Measurements from ENCODE around the gene KCNAB1. TPM values are rescaled to one million over a fixed set of nuclear protein-coding genes. Genes with fewer than 3 reads are reported as not detected.

The KCNAB1 gene
- total RNA-seq, 1 experiment from 2014 or later = not detected

- peak; percentile 80 for DNase-seq
- H3K9me3 ChIP-seq (ENCODE audit: low read length) = no peaks in the 10 kb centered on the region
- no peaks in the 10 kb centered on the region for H3K27me3 ChIP-seq (ENCODE audit: low read length)
- peak; percentile 80 for ATAC-seq
- H4K20me1 ChIP-seq (ENCODE audit: low read length) = no peaks in the 10 kb centered on the region
- TF ChIP-seq CTCF (conservative IDR thresholded peaks at IDR 0.05; ENCODE audit: low read depth, low read length) = peak; percentile 88
- no peak for TF ChIP-seq EZH2 (IDR thresholded peaks at IDR 0.05; ENCODE audit: low read length, unreplicated experiment)
- TF ChIP-seq EZH2phosphoT487 (IDR thresholded peaks at IDR 0.05; ENCODE audit: borderline replicate concordance, low read length) = no peak
- H3F3A ChIP-seq (ENCODE audit: low read length, unreplicated experiment) = no peaks in the 10 kb centered on the region
- no peak overlapping the region for H3K9ac ChIP-seq (ENCODE audit: low read length)
- POLR2A ChIA-PET (ENCODE audit: unreplicated experiment) = no interaction called here
- H3K79me2 ChIP-seq (ENCODE audit: low read length) = no peaks in the 10 kb centered on the region
- no peaks in the 10 kb centered on the region for H3K9me2 ChIP-seq (replicated peaks; ENCODE audit: low read length)
- intact Hi-C loops (cut with micrococcal nuclease) = loop anchor here (1.0 to 5.0 kb wide), 4 partner anchors 157 to 985 kb away; no protein-coding TSS in a partner anchor
- no TSS peak for BruUV-seq (replicated peaks)
- CTCF ChIA-PET = interaction anchor here (0.6 to 1.2 kb wide), 5 partner anchors 22 to 358 kb away, joined by 3 to 5 read pairs (median 4); no protein-coding TSS in a partner anchor
- H3K4me3 ChIP-seq (ENCODE audit: low read length) = no peak overlapping the region
- peak overlapping the region; percentile 59 for H2AFZ ChIP-seq (ENCODE audit: low read length)
- H3K4me2 ChIP-seq (ENCODE audit: low read length) = no peak overlapping the region
- H3K27ac ChIP-seq (ENCODE audit: low read length) = no peak overlapping the region
- H3K36me3 ChIP-seq (ENCODE audit: low read depth, low read length) = no peaks in the 10 kb centered on the region
- H3K4me1 ChIP-seq (ENCODE audit: insufficient read depth, low read length) = no peaks in the 10 kb centered on the region
These were observed 31.5 kb downstream of the KCNAB1 start for GRCh38 chr3:156151824-156152428.

GRCh38 chr3:156158656-156159295 is 38.4 kb downstream of the KCNAB1 start:
- no peak overlapping the region for H3K4me2 ChIP-seq (ENCODE audit: low read length)
- H3K9me3 ChIP-seq (ENCODE audit: low read length) = no peaks in the 10 kb centered on the region
- no TSS peak for BruUV-seq (replicated peaks)
- H3K79me2 ChIP-seq (ENCODE audit: low read length) = no peaks in the 10 kb centered on the region
- no peak overlapping the region for H2AFZ ChIP-seq (ENCODE audit: low read length)
- H3K4me3 ChIP-seq (ENCODE audit: low read length) = no peak overlapping the region
- no peak overlapping the region for H3K27ac ChIP-seq (ENCODE audit: low read length)
- H4K20me1 ChIP-seq (ENCODE audit: low read length) = no peaks in the 10 kb centered on the region
- H3K36me3 ChIP-seq (ENCODE audit: low read depth, low read length) = no peaks in the 10 kb centered on the region
- no peak for ATAC-seq
- DNase-seq = no peak
- ChIA-PET POLR2A (ENCODE audit: unreplicated experiment) (no interaction called here), CTCF (no interaction called here)
- H3K9ac ChIP-seq (ENCODE audit: low read length) = no peak overlapping the region
- intact Hi-C loops (cut with micrococcal nuclease) = no loop called here
- no peak for TF ChIP-seq EZH2 (IDR thresholded peaks at IDR 0.05; ENCODE audit: low read length, unreplicated experiment)
- no peak for TF ChIP-seq CTCF (conservative IDR thresholded peaks at IDR 0.05; ENCODE audit: low read depth, low read length)
- no peak for TF ChIP-seq EZH2phosphoT487 (IDR thresholded peaks at IDR 0.05; ENCODE audit: borderline replicate concordance, low read length)
- H3K4me1 ChIP-seq (ENCODE audit: insufficient read depth, low read length) = peaks cover 18% of the 10 kb centered on the region
- H3K9me2 ChIP-seq (replicated peaks; ENCODE audit: low read length) = no peaks in the 10 kb centered on the region
- no peaks in the 10 kb centered on the region for H3F3A ChIP-seq (ENCODE audit: low read length, unreplicated experiment)
- no peaks in the 10 kb centered on the region for H3K27me3 ChIP-seq (ENCODE audit: low read length)

- Histone ChIP-seq H3K36me3 (ENCODE audit: low read depth, low read length) (no peaks in the 10 kb centered on the region), H3F3A (ENCODE audit: low read length, unreplicated experiment) (no peaks in the 10 kb centered on the region), H3K79me2 (ENCODE audit: low read length) (no peaks in the 10 kb centered on the region), H4K20me1 (ENCODE audit: low read length) (no peaks in the 10 kb centered on the region), H3K4me2 (ENCODE audit: low read length) (peak overlapping the region; percentile 45), H3K4me1 (ENCODE audit: insufficient read depth, low read length) (peaks cover 18% of the 10 kb centered on the region), H3K4me3 (ENCODE audit: low read length) (no peak overlapping the region), H3K27ac (ENCODE audit: low read length) (peak overlapping the region; percentile 26), H3K27me3 (ENCODE audit: low read length) (no peaks in the 10 kb centered on the region), H3K9me3 (ENCODE audit: low read length) (no peaks in the 10 kb centered on the region), H3K9ac (ENCODE audit: low read length) (peak overlapping the region; percentile 7; the same call in 1 of the 2 replicates), H2AFZ (ENCODE audit: low read length) (no peak overlapping the region), H3K9me2 (replicated peaks; ENCODE audit: low read length) (no peaks in the 10 kb centered on the region)
- TF ChIP-seq EZH2 (IDR thresholded peaks at IDR 0.05; ENCODE audit: low read length, unreplicated experiment) (no peak), CTCF (conservative IDR thresholded peaks at IDR 0.05; ENCODE audit: low read depth, low read length) (no peak), EZH2phosphoT487 (IDR thresholded peaks at IDR 0.05; ENCODE audit: borderline replicate concordance, low read length) (no peak)
- CTCF ChIA-PET = no interaction called here
- ATAC-seq = no peak
- no TSS peak for BruUV-seq (replicated peaks)
- DNase-seq = no peak
- intact Hi-C loops (cut with micrococcal nuclease) = no loop called here
- POLR2A ChIA-PET (ENCODE audit: unreplicated experiment) = no interaction called here
These were observed 40.3 kb downstream of the KCNAB1 start for GRCh38 chr3:156160647-156161046.

All from PC-3 (cell line).